ENCODE data around the gene PLCB4.

- TF ChIP-seq CTCF (IDR thresholded peaks at IDR 0.05) (no peak), POLR2A (IDR thresholded peaks at IDR 0.05) (no peak)
Measured at GRCh38 chr20:9137001-9137400, 68.1 kb downstream of the PLCB4 start.
